HFF-Myc (cell line): ENCODE results near the gene PLEKHM3.

Experiments used
- DNase-seq: peaks from one replicate; pipeline ENCODE4 v3.0.0-alpha.2; 2011; ENCODE audit warnings: low read depth; ENCODE audit errors: extremely low read depth
- H3K4me3 ChIP-seq: replicated peaks from 2 replicates; pipeline ENCODE4 v1.5.1; 2011; ENCODE audit warnings: low read depth, mild to moderate bottlenecking, control low read depth, low read length
- TF ChIP-seq, protein P1 (sequence below): IDR thresholded peaks from 2 replicates; pipeline ENCODE4 v1.5.1; 2012; ENCODE audit warnings: mild to moderate bottlenecking, low read depth, low read length, control low read depth; ENCODE audit errors: missing control alignments

PLEKHM3 gene, protein sequence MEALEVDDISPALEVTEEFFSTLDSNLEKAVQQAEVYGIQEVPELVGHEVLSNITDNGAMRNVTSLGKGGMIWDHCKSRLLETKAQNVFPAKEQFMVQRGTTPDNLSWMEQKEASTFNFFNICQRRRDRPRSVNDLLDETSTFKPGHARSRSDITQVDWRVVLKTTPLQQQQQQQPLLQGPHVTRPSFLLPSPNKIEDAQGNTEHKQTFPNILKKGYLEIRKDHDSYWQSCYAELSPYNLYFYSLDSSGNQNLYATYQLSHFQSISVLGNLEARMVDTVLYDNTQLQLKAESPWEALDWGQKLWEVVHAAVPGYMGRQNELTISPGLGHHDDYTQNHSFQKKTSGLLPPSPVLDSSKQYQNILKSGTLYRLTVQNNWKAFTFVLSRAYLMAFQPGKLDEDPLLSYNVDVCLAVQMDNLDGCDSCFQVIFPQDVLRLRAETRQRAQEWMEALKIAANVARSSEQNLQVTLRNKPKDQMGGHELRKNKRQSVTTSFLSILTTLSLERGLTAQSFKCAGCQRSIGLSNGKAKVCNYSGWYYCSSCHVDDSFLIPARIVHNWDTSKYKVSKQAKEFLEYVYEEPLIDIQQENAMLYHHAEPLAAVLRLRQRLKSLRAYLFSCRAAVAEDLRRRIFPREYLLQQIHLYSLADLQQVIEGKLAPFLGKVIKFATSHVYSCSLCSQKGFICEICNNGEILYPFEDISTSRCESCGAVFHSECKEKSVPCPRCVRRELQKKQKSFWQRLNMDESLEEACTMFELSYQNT

DNA sequence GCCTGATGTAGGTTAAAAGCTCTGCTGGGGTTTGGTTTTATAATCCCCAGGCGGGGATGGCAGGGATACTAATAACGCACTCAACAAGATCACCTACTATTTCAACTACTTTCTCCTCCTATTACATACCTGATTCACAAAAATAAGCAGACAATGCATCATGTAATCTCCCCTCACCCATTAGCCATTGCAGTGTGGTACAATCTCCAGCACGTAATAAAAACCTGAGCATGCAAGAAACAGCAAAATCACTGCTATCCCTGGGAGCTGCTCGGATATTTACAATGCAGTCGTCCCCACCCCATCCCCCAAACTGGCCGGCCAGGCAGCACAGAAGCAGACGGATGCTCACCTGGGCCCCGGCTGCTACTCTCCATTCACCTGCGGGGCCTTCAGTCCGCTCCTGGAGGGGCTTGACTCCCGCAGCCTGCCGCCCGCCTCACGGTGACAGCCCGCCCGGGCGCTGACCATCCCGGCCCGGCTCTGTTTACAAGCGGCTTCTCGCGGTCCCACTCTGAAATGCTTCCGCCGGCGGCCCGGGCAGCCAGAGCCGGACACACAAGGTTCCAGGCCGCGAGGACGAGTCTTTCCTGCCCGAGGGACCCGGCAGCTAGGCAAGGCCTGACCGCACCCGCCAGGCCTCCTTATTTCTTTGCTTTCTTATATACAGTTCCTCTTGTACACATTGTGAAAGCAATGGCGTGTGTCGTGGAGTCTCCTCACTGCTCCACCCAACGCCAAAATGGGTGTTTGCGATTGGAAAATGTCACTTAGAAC is at the start of gene PLEKHM3:
Gene PLEKHM3, minus strand, starts transcription at position 491 of the 777 bp plus-strand sequence. CDS start 23,888 bp downstream, outside the sequence.
- TF ChIP-seq, protein P1, sequence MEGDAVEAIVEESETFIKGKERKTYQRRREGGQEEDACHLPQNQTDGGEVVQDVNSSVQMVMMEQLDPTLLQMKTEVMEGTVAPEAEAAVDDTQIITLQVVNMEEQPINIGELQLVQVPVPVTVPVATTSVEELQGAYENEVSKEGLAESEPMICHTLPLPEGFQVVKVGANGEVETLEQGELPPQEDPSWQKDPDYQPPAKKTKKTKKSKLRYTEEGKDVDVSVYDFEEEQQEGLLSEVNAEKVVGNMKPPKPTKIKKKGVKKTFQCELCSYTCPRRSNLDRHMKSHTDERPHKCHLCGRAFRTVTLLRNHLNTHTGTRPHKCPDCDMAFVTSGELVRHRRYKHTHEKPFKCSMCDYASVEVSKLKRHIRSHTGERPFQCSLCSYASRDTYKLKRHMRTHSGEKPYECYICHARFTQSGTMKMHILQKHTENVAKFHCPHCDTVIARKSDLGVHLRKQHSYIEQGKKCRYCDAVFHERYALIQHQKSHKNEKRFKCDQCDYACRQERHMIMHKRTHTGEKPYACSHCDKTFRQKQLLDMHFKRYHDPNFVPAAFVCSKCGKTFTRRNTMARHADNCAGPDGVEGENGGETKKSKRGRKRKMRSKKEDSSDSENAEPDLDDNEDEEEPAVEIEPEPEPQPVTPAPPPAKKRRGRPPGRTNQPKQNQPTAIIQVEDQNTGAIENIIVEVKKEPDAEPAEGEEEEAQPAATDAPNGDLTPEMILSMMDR: no peak
- H3K4me3 ChIP-seq: peak within 1 kb of the TSS; percentile 84
- DNase-seq: peak; percentile 45

DNA sequence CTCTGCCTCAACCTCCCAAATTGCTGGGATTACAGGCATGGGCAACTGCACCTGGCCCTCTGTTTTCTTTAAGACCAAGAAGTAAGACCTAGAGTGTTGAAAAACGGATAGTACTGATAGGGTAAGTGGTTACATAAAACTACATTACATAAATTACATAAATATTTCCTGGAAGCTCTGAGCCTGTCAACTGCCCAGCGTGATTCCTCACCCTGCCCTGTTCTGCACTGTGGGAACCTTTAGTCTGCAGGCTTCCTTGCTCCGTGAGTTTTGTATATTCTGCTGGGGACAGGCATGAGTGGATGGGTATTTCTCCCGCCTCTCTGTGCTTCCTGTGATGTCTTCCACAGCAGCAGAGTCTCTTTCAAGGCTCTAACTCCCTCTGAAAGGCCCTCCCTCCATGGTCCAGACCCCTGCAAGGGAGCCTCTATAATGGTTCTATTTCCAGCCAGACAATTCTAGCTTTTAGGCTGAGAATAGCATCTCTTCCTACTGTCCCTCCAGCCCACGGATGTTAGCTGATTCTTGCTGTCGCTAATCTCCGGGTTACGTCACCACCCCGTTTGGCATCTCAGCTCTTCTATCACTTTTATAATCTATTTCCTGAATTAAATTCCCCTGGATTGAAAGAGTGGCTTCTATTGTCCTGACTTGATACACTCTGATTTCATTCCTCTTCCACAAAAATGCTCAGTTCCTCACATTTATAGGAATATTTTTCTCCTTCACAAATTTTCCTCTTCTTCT is 49.5 kb upstream of the PLEKHM3 start:
- H3K4me3 ChIP-seq: no peak overlapping the region
- TF ChIP-seq, protein P1: no peak
- DNase-seq: no peak

DNA sequence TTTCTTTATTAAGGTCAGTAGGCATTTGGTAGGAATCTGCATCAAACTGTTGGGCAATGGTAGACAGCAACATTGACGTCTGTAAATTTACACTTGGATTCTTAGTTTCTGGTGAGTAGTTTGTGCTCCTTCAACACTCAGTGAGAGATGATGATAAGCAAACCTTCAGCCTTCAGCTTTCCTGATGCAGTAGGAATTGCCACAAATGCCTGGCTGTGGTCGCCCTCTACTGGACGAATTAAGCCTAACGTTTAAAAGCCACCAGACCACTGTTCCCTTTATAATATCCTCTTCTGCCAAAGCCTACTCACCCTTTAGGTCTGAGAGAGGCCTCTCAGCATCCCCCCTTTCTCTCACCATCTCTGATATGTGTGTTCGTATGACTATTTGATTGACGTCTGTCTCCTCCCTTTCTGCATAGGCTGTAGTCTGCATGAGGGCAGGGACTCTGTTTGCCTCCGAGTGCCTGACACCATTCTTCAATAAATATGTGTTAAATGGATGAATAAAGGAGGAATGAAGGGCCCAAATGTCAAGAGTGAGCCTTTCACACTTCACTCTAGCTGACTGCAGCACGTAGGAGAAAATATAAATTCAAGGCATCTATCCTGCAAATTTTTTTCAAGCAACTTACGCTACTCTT is 47.0 kb upstream of the PLEKHM3 start:
- H3K4me3 ChIP-seq: no peak overlapping the region
- TF ChIP-seq, protein P1: peak; percentile 39
- DNase-seq: peak; percentile 56

DNA sequence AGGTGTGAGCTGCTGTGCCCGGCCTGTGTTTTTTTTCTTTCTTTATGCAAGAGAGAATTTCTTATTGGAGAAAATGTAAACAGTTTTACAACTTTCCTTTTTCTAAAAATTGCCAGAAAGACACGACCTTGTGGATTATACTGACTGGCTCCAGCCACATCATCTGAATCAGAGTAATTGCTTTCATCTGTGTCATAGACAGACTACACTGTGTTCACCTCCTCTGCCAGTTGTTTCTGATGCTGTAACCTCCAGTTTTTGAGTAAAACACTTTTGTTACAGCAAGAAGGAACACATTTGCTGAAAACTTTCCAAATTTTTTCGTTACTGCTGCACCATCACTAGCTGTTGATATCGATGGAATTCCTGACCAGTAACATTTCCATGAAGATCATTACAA is 43.9 kb upstream of the PLEKHM3 start:
- TF ChIP-seq, protein P1: no peak
- no peak overlapping the region for H3K4me3 ChIP-seq
- DNase-seq: no peak

DNA sequence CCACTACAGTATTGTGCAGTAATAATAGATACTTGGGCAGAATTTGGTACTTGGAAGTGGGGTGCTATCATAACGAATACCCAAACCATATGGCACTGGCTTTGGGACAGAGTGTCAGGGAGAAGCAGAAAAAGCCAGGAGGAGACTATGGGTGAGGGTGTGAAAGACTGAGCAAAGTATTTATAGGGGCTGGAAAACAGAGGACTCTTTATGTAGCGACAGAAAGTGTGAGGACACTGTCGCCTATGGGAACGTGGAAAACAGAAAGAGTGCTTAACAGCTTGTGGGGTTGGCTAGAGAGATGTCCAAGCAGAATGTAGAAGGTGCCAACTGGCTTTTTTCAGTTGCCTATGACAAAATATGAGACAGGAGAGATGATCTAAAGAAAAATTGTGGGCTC is 40.7 kb upstream of the PLEKHM3 start:
- TF ChIP-seq, protein P1: no peak
- no peak for DNase-seq
- no peak overlapping the region for H3K4me3 ChIP-seq

DNA sequence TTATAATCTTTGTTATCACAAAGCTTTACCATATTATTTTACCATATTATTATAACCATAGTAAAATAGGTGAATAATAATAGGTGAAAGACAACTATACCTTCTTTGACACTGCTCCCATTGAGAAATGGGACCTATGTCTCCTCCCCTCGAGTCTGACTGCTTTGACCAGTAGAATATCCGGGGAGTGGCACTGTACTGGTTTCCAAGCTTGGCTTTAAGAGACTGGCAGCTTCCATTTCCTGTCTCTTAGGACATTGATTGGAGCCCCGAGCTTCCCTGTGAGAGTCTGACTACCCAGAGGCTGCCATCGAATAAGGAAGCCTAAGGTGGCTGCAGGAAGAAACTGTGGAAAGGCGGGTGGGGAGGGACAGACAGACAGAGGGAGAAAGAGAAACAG is 40.1 kb upstream of the PLEKHM3 start:
- TF ChIP-seq, protein P1: no peak
- no peak for DNase-seq
- H3K4me3 ChIP-seq: no peak overlapping the region
